PC-9 (cell line): ENCODE results near the gene TRPT1.

Experiments used
- EZH2 ChIP-seq: fragments of 200-600 bp; sonication (generic); IDR thresholded peaks from 2 replicates; pipeline ENCODE4 v1.8.0; 2017; ENCODE audit warnings: antibody characterized with exemption, low read depth
- TF ChIP-seq, protein P1 (sequence below): fragments of 200-600 bp; sonication (generic); conservative IDR thresholded peaks from 2 replicates; pipeline ENCODE4 v1.6.1; 2017; ENCODE audit warnings: mixed run types, antibody characterized with exemption, mild to moderate bottlenecking, moderate library complexity

DNA sequence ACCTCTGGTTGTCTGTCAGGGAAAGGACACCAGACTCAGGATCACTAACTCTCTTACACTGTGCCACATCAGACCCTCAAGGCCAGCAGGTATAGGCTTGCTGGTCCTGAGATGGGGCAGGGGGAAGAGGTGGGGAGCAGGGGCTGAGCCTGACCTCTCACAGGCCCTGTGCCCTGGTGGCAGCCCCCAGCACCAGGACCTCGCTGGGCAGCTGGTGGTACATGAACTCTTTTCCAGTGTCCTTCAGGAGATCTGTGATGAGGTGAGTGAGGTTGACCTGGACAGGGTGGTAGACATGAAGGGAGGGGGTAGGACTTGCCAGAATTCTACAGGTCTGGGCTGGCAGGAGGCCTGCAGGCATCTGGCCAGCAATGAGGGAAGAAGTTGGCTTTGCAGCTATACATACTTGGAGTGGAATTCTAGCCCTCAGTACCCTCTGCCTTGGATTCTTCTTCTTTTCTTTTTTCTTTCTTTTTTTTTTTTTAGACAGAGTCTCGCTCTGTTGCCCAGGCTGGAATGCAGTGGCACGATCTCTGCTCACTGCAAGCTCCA is 1.5 kb upstream of the TRPT1 start:
- TF ChIP-seq, protein P1, sequence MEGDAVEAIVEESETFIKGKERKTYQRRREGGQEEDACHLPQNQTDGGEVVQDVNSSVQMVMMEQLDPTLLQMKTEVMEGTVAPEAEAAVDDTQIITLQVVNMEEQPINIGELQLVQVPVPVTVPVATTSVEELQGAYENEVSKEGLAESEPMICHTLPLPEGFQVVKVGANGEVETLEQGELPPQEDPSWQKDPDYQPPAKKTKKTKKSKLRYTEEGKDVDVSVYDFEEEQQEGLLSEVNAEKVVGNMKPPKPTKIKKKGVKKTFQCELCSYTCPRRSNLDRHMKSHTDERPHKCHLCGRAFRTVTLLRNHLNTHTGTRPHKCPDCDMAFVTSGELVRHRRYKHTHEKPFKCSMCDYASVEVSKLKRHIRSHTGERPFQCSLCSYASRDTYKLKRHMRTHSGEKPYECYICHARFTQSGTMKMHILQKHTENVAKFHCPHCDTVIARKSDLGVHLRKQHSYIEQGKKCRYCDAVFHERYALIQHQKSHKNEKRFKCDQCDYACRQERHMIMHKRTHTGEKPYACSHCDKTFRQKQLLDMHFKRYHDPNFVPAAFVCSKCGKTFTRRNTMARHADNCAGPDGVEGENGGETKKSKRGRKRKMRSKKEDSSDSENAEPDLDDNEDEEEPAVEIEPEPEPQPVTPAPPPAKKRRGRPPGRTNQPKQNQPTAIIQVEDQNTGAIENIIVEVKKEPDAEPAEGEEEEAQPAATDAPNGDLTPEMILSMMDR: no peak
- TF ChIP-seq EZH2: no peak
